ENCODE results near the gene BPIFB3. TPM values are rescaled to one million over a fixed set of nuclear protein-coding genes. Genes with fewer than 3 reads are reported as not detected.
"Not testable (repeated sequence)": the region's sequence is repeated elsewhere in the genome, so short reads cannot be mapped to it uniquely, and the experiment has no call there.

BPIFB3 gene
- total RNA-seq, 4 donors from 2014 or later: not detected

DNA sequence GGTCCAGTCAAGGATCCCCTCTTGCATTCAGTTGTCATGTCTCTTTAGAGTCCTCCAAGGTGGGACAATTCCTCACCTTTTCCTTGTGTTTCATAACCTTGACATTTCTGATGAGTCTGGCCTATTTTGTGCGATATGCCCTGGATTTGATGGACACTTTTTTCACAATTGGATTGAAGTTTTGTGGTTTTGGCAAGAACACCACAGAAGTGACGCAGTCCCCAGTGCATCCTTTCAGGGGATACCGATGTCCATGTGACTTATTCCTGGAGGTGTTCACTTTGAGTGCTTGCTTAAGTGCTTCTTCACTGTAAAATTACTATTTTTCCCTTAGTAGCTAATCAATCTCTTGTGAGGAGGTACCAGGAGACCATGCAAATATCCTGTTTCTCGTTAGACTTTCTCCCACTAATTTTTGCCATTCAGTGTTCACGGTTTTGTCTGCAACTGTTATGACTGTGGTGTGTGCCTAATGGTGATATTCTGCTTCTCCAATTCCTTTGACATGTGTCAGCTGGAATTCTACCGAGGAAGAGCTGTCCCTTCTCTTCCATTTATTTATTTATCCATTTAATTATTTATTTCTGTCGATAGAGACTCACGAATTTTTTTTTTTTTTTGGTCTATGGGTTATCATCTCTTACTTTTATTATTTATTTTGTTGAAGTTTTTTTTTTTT is 56.6 kb downstream of the BPIFB3 start:
- Histone ChIP-seq H3K9me3 (no peaks in the 10 kb centered on the region), H3K27me3 (peaks cover 9% of the 10 kb centered on the region), H3K36me3 (no peaks in the 10 kb centered on the region), H3K4me3 (no peak overlapping the region), H3K4me1 (no peaks in the 10 kb centered on the region), H3K27ac (no peak overlapping the region)
- no peak for ATAC-seq
- 39 to 72% methylated on average over 4 to 6 of the region's 8 CpGs for WGBS, 2 donors (ENCODE audit: low coverage in 1 of 2)
- TF ChIP-seq, protein P1, sequence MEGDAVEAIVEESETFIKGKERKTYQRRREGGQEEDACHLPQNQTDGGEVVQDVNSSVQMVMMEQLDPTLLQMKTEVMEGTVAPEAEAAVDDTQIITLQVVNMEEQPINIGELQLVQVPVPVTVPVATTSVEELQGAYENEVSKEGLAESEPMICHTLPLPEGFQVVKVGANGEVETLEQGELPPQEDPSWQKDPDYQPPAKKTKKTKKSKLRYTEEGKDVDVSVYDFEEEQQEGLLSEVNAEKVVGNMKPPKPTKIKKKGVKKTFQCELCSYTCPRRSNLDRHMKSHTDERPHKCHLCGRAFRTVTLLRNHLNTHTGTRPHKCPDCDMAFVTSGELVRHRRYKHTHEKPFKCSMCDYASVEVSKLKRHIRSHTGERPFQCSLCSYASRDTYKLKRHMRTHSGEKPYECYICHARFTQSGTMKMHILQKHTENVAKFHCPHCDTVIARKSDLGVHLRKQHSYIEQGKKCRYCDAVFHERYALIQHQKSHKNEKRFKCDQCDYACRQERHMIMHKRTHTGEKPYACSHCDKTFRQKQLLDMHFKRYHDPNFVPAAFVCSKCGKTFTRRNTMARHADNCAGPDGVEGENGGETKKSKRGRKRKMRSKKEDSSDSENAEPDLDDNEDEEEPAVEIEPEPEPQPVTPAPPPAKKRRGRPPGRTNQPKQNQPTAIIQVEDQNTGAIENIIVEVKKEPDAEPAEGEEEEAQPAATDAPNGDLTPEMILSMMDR (IDR thresholded peaks at IDR 0.05): no peak
- TF ChIP-seq POLR2A (IDR thresholded peaks at IDR 0.05): no peak
- no peak for TF ChIP-seq POLR2AphosphoS5 (IDR thresholded peaks at IDR 0.05)
- no peak for TF ChIP-seq EP300 (IDR thresholded peaks at IDR 0.05)

DNA sequence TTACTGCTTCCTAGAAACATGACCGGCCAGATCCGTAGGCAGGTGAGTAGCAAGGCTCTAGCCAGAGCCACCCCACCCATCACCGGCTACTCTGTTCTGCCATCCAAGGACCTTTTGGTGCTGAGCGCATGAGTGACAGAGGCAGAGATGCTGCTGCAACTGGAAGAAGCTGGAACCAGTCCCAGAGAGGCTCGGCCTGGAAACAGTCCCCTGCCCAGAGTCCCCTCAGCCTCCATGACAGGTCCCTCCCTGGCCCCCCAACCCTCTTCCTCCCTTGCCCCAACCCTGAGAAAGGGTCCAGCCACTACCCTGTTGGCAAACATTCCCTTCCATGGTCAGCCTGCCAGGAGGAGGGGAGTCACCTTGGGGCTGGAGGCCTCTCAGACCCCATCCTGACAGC is 57.6 kb downstream of the BPIFB3 start:
- Histone ChIP-seq H3K27ac (no peak overlapping the region), H3K27me3 (peaks cover 9% of the 10 kb centered on the region), H3K4me1 (no peaks in the 10 kb centered on the region), H3K36me3 (no peaks in the 10 kb centered on the region), H3K4me3 (no peak overlapping the region), H3K9me3 (no peaks in the 10 kb centered on the region)
- ATAC-seq: no peak
- TF ChIP-seq POLR2A (IDR thresholded peaks at IDR 0.05): no peak
- no peak for TF ChIP-seq EP300 (IDR thresholded peaks at IDR 0.05)
- TF ChIP-seq, protein P1 (IDR thresholded peaks at IDR 0.05): no peak
- TF ChIP-seq POLR2AphosphoS5 (IDR thresholded peaks at IDR 0.05): no peak
- 70% methylated on average over 2 of the region's 5 CpGs; no CpG with 5 or more reads in 1 of the 2 donors for WGBS, 2 donors (ENCODE audit: low coverage in 1 of 2)

DNA sequence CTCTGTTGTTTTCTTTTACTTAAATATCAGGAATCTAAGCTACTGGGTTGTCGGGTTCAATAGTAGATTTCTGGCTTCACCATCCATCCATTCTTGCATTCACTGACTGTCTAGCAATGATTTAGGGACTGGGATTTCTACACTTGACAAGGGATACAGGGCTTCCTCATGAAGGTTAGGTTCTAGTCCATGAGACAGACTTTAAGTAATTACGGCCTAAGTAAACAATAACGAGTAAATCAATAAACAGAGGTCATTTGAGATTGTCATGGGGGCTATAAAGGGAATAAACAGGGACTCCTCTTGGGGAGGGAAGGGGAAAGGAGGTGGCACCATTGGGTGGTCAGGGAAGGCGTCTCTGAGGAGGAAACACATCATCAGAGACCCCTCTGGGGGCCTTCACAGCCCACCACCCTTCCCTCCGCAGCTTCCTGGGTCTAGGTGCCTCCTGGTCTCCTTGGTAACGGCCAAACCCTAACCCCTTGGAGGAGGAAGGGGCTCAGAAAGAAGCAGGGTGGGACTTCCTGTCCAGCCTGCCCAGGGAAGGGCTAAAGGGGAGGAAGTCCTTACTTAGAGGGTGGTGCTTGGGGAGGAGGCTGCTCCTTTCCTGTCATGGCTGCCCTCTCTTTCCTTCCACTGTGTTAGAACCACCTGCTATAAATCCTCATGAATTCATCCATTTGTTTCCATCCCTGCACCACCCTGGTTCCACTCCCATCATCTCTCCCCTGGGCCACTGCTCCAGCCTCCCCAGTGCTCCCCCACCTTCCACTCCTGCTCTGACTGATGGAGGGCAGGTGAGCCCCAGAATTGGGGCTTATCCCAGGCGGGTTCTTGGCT is 59.1 kb downstream of the BPIFB3 start:
- TF ChIP-seq POLR2A (IDR thresholded peaks at IDR 0.05): no peak
- TF ChIP-seq, protein P1 (IDR thresholded peaks at IDR 0.05): no peak
- TF ChIP-seq POLR2AphosphoS5 (IDR thresholded peaks at IDR 0.05): no peak
- no peak for TF ChIP-seq EP300 (IDR thresholded peaks at IDR 0.05)
- Histone ChIP-seq H3K36me3 (no peaks in the 10 kb centered on the region), H3K27me3 (peaks cover 4% of the 10 kb centered on the region), H3K4me3 (no peak overlapping the region), H3K9me3 (no peaks in the 10 kb centered on the region), H3K27ac (no peak overlapping the region), H3K4me1 (no peaks in the 10 kb centered on the region)
- 60 to 77% methylated on average over 3 to 6 of the region's 7 CpGs for WGBS, 2 donors (ENCODE audit: low coverage in 1 of 2)
- ATAC-seq: no peak

DNA sequence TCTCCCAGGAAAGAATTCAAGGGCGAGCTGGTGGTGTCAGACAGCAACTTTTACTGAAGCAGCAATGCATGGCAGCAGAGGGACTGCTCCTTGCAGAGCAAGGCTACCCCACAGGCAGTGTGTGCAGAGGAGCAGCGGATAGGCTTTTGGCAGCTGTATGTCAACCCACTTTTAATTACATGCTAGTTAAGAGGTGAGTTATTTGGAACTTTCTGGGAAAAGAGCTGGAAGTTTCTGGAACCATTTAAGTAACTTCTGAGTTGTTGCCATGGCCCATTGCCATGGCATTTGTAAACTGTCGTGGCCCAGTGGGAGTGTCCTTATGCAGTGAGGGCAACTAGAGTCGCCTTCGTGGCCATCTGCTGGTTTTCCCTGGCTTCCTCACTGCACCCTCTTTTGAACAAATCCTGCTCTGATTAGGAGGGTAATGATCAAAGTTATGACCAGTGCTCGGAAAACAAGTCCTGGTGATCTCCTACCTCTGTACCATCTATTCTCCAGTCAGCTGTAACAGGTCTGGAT is 59.7 kb downstream of the BPIFB3 start:
- no peaks in the 10 kb centered on the region for H3K36me3 ChIP-seq
- no peaks in the 10 kb centered on the region for H3K9me3 ChIP-seq
- H3K27me3 ChIP-seq: peaks cover 8% of the 10 kb centered on the region
- H3K4me3 ChIP-seq: no peak overlapping the region
- no peak overlapping the region for H3K27ac ChIP-seq
- ATAC-seq: no peak
- TF ChIP-seq POLR2A (IDR thresholded peaks at IDR 0.05) (no peak), EP300 (IDR thresholded peaks at IDR 0.05) (no peak), POLR2AphosphoS5 (IDR thresholded peaks at IDR 0.05) (no peak)
- TF ChIP-seq, protein P1 (IDR thresholded peaks at IDR 0.05): no peak
- WGBS, 2 donors (ENCODE audit: low coverage in 1 of 2): 40 to 67% methylated on average over 3 of the region's 6 CpGs
- H3K4me1 ChIP-seq: no peaks in the 10 kb centered on the region

DNA sequence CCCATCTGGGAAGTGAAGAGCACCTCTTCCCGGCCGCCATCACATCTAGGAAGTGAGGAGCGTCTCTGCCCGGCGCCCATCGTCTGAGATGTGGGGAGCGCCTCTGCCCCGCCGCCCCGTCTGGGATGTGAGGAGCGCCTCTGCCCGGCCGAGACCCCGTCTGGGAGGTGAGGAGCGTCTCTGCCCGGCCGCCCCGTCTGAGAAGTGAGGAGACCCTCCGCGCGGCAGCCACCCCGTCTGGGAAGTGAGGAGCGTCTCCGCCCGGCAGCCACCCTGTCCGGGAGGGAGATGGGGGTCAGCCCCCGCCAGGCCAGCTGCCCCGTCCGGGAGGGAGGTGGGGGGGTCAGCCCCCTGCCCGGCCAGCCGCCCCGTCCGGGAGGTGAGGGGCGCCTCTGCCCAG is 61.8 kb downstream of the BPIFB3 start:
- H3K9me3 ChIP-seq, H3K4me1 ChIP-seq, H3K4me3 ChIP-seq, H3K27me3 ChIP-seq, ATAC-seq, H3K27ac ChIP-seq, H3K36me3 ChIP-seq: not testable (repeated sequence)
- no CpG with 5 or more reads among the region's 34 CpGs for WGBS, 2 donors (ENCODE audit: low coverage in 1 of 2)
